HUES64 (cell line): ENCODE measurements around the gene ENPP1.
"Not testable (repeated sequence)": the region's sequence is repeated elsewhere in the genome, so short reads cannot be mapped to it uniquely, and the experiment has no call there.

Source experiments
- H3K27ac ChIP-seq: 2 replicates; pipeline ENCODE4 v1.7.0; 2013; ENCODE audit warnings: low read depth, low read length, inconsistent platforms
- H3K27me3 ChIP-seq: 2 replicates; pipeline ENCODE4 v1.6.1; 2013; ENCODE audit warnings: mild to moderate bottlenecking, low read length; ENCODE audit not compliant: insufficient read depth
- H3K36me3 ChIP-seq: 2 replicates; pipeline ENCODE4 v1.6.1; 2013; ENCODE audit warnings: mild to moderate bottlenecking, low read length; ENCODE audit not compliant: insufficient read depth
- H3K4me1 ChIP-seq: 2 replicates; pipeline ENCODE4 v1.6.1; 2013; ENCODE audit warnings: mild to moderate bottlenecking, low read length, moderate library complexity; ENCODE audit not compliant: insufficient read depth
- H3K4me3 ChIP-seq: 2 replicates; pipeline ENCODE4 v1.5.1; 2013; ENCODE audit warnings: mild to moderate bottlenecking, low read length, moderate library complexity
- H3K9ac ChIP-seq: 2 replicates; pipeline ENCODE4 v1.6.1; 2013; ENCODE audit warnings: mild to moderate bottlenecking, low read depth, low read length
- H3K9me3 ChIP-seq: 2 replicates; pipeline ENCODE4 v1.6.1; 2013; ENCODE audit warnings: low read depth, low read length; ENCODE audit not compliant: insufficient read depth
- WGBS: fragments of 150-250, 120-280 bp; methylation state at CpG from one replicate; pipeline ENCODE4 v1.1.7; 2013; ENCODE audit warnings: missing lambda C conversion rate; 5-methylcytosine and 5-hydroxymethylcytosine counted together

ENPP1 gene

DNA sequence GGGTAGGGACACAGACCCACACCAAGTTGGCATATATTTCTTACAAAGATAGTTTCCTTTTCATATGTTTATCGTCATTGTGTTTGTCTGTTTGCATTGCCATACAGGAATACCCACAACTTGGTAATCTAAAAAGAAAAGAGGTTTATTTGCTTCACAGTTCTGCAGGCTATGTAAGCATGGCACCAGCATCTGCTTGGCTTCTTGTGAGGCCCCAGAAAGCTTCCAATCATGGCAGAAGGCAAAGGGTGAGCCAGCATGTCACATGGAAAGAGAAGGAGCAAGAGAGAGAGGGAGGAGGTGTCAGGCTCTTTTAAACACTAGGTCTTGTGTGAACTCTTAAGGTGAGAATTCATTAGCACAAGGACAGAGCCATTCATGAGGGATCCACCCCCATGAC lies 90.9 kb downstream of the ENPP1 start:
- 86% methylated on average over 1 of the region's 1 CpG for WGBS
- Histone ChIP-seq H3K36me3 (peaks cover 8% of the 10 kb centered on the region; the same call in 1 of the 2 replicates), H3K9ac (no peak overlapping the region), H3K4me1 (peaks cover 10% of the 10 kb centered on the region), H3K9me3 (peaks cover 28% of the 10 kb centered on the region), H3K4me3 (no peak overlapping the region), H3K27me3 (no peaks in the 10 kb centered on the region), H3K27ac (no peak overlapping the region)

DNA sequence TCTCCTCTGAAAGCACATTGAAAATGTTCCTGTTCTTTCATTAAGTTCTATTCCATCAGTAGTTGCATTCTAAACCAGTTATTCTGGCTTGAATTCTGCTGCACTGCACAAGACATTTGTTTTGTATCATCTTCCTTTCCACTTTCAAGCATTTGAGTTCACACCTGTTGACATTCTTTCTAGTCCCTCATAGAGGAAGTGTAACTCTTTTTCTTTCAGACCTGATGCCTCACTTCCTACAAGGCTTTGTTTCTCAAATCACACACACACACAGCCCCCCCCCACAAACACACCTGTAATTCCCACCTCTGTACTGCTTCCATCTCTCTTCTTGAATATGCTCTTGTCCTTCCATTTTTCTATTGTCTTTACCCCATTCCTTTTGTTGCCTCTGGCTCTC lies 92.4 kb downstream of the ENPP1 start:
- H3K4me3 ChIP-seq = no peak overlapping the region
- no peak overlapping the region for H3K9ac ChIP-seq
- peaks cover 28% of the 10 kb centered on the region for H3K9me3 ChIP-seq
- peaks cover 8% of the 10 kb centered on the region; the same call in 1 of the 2 replicates for H3K36me3 ChIP-seq
- no peaks in the 10 kb centered on the region for H3K27me3 ChIP-seq
- H3K4me1 ChIP-seq = peaks cover 9% of the 10 kb centered on the region
- H3K27ac ChIP-seq = no peak overlapping the region; the same call in 1 of the 2 replicates

DNA sequence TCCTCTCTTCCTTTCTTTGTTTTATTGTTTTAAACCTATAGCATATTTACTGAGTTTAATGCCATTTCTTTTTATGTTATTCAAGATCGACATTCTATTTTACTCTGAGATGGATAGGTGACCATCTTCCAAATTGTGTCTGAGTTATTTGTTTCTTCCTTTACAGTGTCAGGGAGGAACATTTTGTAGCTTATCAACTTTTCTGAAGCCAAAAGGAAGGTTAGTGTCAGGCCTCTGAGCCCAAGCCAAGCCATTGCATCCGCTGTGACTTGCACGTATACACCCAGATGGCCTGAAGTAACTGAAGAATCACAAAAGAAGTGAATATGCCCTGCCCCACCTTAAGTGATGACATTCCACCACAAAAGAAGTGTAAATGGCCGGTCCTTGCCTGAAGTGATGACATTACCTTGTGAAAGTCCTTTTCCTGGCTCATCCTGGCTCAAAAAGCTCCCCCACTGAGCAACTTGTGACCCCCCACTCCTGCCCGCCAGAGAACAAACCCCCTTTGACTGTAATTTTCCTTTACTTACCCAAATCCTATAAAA lies 93.6 kb downstream of the ENPP1 start:
- Histone ChIP-seq H3K27ac (peak overlapping the region; percentile 91), H3K9ac (peak overlapping the region; percentile 15; the same call in 1 of the 2 replicates), H3K4me3 (peak overlapping the region; percentile 60), H3K9me3 (peaks cover 27% of the 10 kb centered on the region)
- H3K36me3 ChIP-seq, H3K4me1 ChIP-seq, H3K27me3 ChIP-seq: not testable (repeated sequence)
- 10% methylated on average over 5 of the region's 5 CpGs for WGBS

DNA sequence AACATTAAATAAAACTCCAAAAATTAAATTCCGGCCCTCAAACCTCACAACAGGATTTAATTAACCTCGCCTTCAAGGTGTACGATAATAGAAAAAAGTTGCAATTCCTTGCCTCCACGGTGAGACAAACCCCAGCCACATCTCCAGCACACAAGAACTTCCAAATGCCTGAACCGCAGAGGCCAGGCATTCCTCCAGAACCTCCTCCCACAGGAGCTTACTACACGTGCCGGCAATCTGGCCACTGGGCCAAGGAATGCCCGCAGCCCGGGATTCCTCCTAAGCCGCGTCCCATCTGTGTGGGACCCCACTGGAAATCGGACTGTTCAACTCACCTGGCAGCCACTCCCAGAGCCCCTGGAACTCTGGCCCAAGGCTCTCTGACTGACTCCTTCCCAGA lies 95.9 kb downstream of the ENPP1 start:
- Histone ChIP-seq H3K4me3 (peak overlapping the region; percentile 60), H3K9ac (peak overlapping the region; percentile 65), H3K36me3 (peaks cover 18% of the 10 kb centered on the region), H3K4me1 (peaks cover 23% of the 10 kb centered on the region)
- not testable (repeated sequence) for H3K27ac ChIP-seq, H3K27me3 ChIP-seq, H3K9me3 ChIP-seq
- 12% methylated on average over 11 of the region's 12 CpGs for WGBS

DNA sequence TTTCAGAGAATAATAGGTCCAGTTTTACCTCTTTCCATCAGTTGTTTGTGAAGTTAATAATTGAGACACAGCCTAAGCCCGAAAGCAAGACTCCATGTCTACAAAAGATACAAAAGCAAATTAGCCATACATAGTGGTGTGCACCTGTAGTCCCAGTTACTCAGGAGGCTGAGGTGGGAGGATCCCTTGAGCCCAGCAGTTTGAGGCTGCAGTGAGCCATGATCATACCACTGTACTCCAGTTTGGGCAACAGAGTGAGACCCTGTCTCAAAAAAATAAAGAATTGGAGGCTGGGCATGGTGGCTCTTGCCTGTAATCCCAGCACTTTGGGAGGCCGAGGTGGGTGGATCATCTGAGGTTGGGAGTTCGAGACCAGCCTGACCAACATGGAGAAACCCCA lies 101.0 kb downstream of the ENPP1 start:
- Histone ChIP-seq H3K4me1 (peaks cover 14% of the 10 kb centered on the region), H3K27ac (peak overlapping the region; percentile 82; the same call in 1 of the 2 replicates), H3K36me3 (peaks cover 56% of the 10 kb centered on the region)
- WGBS = 85% methylated on average over 2 of the region's 3 CpGs
- H3K9ac ChIP-seq, H3K4me3 ChIP-seq, H3K27me3 ChIP-seq, H3K9me3 ChIP-seq: not testable (repeated sequence)

DNA sequence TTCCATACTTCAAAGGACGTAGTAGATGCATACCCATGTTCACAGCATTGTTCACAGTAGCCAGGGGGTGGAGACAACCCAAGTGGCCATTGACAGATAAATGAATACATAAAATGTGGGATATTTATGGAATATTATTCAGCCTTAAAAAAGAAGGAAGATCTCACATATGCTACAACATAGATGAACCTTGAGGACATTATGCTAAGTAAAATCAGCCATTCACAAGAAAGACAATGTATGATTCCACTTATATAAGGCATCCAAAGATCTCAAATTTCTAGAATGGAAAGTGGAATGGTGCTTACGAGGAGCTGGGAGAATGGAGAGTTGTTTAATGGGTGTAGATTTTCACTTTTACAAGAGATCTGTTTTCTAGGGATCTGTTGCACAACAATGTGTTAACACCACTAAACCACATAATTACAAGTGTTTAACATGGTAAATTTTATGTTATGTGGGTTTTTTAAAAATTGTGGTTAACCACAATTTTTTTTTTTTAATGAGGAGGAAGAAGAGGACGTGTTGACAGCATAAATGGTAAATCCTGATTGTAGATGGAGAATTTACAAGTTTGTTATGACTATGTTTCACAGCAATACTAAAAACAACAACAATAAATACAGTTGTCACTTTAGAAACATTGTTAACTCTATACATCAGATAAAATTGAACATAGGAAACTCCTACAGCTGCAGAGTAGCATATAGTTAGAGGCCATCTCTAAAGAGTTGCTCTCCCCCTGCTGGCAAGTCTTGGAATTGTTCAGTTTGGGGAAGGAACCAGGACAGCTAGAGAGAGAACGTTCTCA lies 101.8 kb downstream of the ENPP1 start:
- no peak overlapping the region for H3K4me3 ChIP-seq
- no peaks in the 10 kb centered on the region for H3K9me3 ChIP-seq
- H3K27ac ChIP-seq = no peak overlapping the region
- peaks cover 14% of the 10 kb centered on the region for H3K4me1 ChIP-seq
- no peaks in the 10 kb centered on the region for H3K27me3 ChIP-seq
- H3K36me3 ChIP-seq = peaks cover 64% of the 10 kb centered on the region
- no peak overlapping the region for H3K9ac ChIP-seq
- 80% methylated on average over 3 of the region's 4 CpGs for WGBS

DNA sequence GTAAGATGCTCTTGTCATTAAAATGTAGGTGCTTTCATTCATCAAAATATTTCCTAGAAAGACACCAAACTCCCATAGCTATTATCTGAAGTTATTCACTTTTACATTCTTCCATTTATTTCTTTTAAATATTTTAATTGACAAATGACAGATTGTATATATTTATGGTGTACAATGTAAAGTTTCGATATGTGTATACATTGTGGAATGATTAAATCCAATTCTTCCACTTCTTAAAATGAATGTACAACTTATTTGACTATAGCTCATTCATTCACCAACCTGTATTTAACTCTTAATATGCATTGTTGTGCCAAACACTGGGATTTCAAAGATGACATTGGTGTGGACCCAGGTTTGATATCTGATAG lies 102.4 kb downstream of the ENPP1 start:
- WGBS = no CpG with 5 or more reads among the region's 1 CpG
- H3K36me3 ChIP-seq = peaks cover 69% of the 10 kb centered on the region

DNA sequence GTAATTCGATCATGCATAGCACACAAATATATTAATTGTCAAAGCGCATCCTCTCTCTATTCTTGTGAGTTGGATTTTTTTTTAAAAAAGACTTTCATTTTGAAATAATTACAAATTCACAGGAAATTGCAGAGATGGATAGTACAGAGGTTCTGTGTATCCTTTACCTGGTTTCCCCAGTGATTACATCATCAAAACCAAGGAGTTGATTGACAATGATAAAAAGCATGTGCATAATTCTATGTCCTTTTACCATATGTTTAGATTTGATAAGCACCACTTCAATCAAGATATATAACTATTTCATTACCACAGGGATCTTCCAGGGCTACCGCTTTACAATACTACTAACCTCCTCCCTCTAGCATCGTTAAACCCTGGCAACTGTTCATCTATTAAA lies 103.1 kb downstream of the ENPP1 start:
- WGBS = 93% methylated on average over 3 of the region's 4 CpGs
- H3K9me3 ChIP-seq = 0 out of 2 replicates have a peak, but pooled peaks cover 2% of the 10 kb centered on the region
- H3K9ac ChIP-seq = no peak overlapping the region
- H3K4me3 ChIP-seq = no peak overlapping the region
- no peak overlapping the region for H3K27ac ChIP-seq
- H3K27me3 ChIP-seq = no peaks in the 10 kb centered on the region
- peaks cover 77% of the 10 kb centered on the region for H3K36me3 ChIP-seq
- H3K4me1 ChIP-seq = peaks cover 14% of the 10 kb centered on the region

More for the DNA sequence above, 102.4 kb downstream of the ENPP1 start:
- Histone ChIP-seq H3K27me3 (no peaks in the 10 kb centered on the region), H3K4me1 (peaks cover 14% of the 10 kb centered on the region), H3K27ac (no peak overlapping the region), H3K4me3 (no peak overlapping the region), H3K9ac (no peak overlapping the region), H3K9me3 (no peaks in the 10 kb centered on the region)

DNA sequence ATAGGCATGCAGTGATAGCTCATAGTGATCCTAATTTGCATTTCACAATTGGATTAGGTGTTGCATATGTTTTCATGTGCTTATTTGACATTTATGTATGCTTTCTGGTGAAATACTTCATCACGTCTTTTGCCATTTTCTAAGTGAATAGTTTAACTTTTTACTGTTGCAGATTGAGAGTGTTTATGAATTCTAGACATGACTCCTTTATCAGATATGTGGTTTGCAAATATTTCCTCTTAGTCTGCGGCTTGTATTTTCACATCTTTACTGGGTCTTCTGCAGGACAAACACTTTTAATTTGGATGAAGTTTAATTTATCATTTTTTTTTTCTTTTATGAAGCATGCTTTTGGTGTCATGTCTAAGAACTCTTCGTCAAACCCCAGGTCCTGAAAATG lies 104.1 kb downstream of the ENPP1 start:
- H3K9ac ChIP-seq = no peak overlapping the region
- H3K36me3 ChIP-seq = peaks cover 87% of the 10 kb centered on the region
- no peak overlapping the region for H3K27ac ChIP-seq
- H3K4me1 ChIP-seq = peaks cover 14% of the 10 kb centered on the region
- H3K9me3 ChIP-seq = peaks cover 7% of the 10 kb centered on the region; the same call in 1 of the 2 replicates
- no peak overlapping the region for H3K4me3 ChIP-seq
- no peaks in the 10 kb centered on the region for H3K27me3 ChIP-seq
- WGBS = 85% methylated on average over 2 of the region's 3 CpGs

DNA sequence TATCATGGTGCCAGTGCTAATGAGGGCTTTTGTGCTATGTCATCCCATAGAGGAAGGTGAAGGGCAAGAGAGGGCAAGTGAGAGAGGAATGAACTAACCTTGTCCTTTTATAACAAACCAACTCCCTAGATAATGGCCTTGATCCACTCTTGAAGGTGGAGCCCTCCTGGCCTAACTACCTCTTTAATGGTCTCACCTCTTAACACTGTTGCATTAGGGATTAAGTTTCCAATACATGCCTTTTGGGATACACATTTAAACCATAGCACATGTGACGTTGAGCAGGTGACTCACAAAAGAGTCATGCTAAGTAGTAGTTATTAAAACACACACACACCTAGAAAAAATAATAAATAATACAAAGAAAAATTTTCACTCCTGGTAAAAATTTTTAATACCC lies 106.4 kb downstream of the ENPP1 start:
- Histone ChIP-seq H3K4me1 (no peaks in the 10 kb centered on the region), H3K4me3 (no peak overlapping the region), H3K36me3 (peaks cover 93% of the 10 kb centered on the region), H3K9me3 (peaks cover 13% of the 10 kb centered on the region; the same call in 1 of the 2 replicates), H3K27ac (no peak overlapping the region), H3K27me3 (no peaks in the 10 kb centered on the region), H3K9ac (no peak overlapping the region)
- 100% methylated on average over 1 of the region's 1 CpG for WGBS

DNA sequence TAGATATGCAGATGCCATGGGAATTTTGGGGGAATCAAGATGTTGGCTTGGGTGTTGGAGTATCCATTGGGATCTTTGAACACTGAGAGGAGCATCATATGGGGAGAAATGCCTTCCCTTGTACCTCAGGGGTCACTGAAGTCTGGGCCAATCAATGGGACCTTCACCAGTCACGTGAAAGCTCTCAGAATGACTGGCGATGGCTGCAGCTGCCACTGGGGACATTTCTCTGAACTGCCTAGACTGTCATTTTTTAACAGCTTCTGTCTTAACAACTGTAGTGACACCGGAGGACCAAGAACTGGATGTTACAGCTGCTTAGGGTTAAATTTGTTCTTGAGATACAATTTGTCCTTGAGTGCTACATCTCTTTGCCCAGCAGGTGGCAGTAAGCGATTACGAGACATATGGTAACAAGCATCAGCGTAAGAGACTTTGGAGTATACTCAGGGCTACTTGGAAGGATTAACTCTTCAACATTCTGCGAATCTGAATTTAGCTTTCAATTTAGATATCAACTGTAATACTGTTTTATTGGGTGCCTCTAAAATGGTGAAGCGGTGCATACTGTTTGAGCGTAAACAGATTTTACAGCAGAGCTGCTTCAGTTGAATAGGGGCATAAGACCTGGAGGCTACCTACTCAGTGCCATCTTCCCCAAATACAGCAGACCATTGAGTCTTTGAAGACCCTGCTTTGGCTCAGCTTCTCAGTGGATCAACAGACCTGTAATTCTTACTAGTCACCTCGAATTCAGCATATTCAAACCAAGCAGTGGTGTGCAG lies 107.3 kb downstream of the ENPP1 start:
- no peak overlapping the region for H3K4me3 ChIP-seq
- H3K36me3 ChIP-seq = peaks cover 88% of the 10 kb centered on the region
- H3K27me3 ChIP-seq = no peaks in the 10 kb centered on the region
- H3K9ac ChIP-seq = no peak overlapping the region
- H3K9me3 ChIP-seq = peaks cover 18% of the 10 kb centered on the region; the same call in 1 of the 2 replicates
- WGBS = 87% methylated on average over 10 of the region's 10 CpGs
- H3K4me1 ChIP-seq = no peaks in the 10 kb centered on the region
- H3K27ac ChIP-seq = no peak overlapping the region
